GM18505 (cell line): Measurements from ENCODE around the gene TMPRSS5.
"Not testable (repeated sequence)": the region's sequence is repeated elsewhere in the genome, so short reads cannot be mapped to it uniquely, and the experiment has no call there.

Experiments
- ATAC-seq: cut with Tn5 transposase; IDR thresholded peaks from one replicate; pipeline ENCODE4 v1.9.1; 2021; ENCODE audit not compliant: unreplicated experiment
- POLR2A ChIP-seq: IDR thresholded peaks from 4 replicates; pipeline ENCODE4 v1.6.1; 2011; ENCODE audit warnings: borderline replicate concordance; ENCODE audit not compliant: insufficient read depth, insufficient read length; ENCODE audit errors: extremely low read depth

The TMPRSS5 gene

DNA sequence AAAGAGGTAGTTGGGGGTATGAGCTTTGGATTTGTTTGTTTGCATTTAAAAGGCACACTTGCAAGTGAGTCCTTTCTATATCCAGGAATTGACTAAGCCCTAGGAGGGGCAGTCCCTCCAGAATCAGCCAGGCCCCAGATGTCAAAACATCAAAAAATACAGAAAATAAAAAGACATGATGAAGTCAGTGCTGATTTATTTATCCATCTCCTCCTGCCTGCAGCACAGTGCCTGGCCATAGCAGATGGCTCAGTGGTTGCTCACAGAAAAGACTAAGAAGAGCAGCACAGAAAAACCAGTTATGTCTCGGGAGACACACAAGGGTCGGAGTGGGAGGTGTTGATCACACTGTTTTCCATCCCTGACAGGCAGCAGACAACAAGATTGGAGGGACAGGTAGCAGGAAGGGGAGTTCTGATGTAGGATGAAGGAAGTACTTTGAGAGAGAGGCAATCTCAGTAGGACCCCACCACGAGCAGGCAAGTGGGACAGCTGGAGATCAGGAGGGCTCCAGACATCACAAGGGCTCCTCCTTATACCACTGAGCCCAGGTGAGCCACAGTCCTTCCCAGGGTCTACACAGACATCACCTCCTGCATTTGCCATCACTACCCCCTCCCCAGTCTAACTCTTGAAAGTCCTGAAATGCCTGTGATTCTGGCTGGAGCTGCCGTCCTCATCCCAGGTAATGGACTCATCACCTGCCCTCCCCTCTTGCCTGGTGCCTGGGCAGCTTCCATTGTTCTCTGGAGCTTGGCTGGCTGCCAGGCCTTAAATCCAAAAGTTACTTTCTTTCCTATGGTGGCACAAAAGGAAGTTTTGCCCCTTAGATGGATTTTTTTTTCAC is 32.3 kb downstream of the TMPRSS5 start:
- no peak for TF ChIP-seq POLR2A
- no peak for ATAC-seq

DNA sequence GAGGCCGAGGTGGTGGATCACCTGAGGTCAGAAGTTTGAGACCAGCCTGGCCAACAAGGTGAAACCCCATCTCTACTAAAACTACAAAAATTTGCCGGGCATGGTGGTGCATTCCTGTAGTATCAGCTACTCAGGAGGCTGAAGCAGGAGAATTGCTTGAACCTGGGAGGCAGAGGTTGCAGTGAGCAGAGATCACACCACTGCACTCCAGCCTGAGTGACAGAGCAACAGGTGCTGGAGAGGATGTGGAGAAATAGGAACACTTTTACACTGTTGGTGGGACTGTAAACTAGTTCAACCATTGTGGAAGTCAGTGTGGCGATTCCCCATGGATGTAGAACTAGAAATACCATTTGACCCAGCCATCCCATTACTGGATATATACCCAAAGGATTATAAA is 34.2 kb downstream of the TMPRSS5 start:
- not testable (repeated sequence) for ATAC-seq

DNA sequence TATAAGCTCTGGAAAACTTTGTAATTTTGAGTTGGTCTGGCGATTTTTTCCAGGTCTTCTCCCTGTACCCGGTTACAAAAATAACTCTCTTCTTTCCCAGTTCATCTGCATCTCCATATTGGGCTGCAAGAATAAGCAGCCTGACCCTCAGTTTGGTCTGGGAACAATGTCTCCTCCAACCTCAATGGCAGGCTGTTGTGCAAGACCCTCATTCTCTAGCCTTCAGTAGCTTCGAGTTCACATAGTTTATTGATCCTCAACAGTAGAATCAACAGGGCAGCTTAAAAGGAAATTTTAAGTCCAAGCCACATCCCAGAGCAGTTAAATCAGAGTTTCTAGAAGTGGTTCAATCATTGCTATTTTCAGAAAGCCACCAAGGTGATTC is 35.3 kb downstream of the TMPRSS5 start:
- no peak for TF ChIP-seq POLR2A
- ATAC-seq: no peak

DNA sequence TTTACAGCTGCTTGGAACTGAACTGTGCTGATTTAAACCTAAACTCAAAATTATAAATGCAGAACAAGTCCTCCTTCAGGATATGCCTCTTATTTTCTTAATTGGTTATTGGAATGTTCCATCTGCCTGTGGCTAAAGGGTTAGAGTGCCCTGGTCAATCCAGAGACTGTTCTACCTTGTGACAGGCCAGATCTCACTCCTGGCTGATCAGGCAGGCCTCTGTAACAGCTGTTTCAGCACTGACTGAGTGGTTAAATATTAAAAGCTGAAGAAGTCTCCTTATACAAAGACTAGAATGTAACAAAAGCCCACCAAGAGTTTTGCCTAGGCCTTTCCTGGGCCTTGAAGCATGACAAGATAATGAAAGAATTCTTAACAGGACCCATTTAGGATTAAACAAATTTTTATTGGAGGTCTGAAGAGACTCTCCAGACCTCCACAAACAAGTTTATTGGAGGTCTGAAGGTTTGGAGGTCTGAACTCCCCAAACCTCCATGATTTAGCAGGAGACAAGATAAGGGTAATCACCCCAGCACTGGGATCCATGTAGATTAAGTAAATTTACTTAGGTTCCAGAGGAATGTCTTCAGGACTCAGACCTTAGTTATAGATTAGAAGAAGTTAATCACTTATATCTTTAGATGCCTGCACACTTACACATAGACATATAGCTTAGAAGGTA is 35.8 kb downstream of the TMPRSS5 start:
- ATAC-seq: no peak

DNA sequence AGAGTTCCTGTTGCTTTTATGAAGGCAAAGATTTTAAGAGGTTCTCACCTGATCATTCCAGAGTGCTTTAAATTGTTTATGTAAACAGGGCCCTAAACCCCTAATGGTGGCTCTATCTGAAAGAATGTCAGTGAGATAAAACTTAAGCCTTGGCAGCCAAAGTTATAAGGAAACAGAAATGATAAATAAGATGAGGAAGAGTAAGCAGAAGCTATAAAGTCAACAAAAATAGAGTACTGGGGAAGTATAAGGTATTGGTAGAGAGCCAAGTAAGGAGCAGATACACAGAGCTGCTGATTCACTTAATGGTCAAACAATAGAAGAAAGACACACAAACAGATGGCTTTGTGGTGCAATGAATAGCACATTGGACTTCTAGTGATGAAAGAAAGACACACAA is 37.9 kb downstream of the TMPRSS5 start:
- no peak for TF ChIP-seq POLR2A
- ATAC-seq: no peak

More for the DNA sequence above, 35.8 kb downstream of the TMPRSS5 start:
- TF ChIP-seq POLR2A: no peak

DNA sequence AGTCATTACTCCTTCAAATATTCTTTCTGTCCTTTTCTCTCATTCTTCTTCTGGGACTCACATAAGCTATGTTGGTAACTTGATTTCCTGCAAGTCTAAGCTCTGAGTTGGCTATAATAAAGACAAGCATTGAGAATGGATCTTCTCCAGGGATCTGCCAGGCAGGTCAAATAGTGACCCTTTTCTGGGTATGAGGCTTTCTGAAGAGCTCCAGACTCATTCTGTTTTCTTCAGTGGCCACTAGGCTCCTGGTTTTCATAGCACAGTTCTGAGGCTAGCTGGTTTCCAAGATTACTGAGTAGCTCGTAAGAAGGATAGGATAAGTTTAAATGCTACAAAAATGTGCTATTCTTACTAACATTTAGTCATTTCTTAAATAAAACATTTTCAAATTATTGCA is 38.3 kb downstream of the TMPRSS5 start:
- TF ChIP-seq POLR2A: no peak

DNA sequence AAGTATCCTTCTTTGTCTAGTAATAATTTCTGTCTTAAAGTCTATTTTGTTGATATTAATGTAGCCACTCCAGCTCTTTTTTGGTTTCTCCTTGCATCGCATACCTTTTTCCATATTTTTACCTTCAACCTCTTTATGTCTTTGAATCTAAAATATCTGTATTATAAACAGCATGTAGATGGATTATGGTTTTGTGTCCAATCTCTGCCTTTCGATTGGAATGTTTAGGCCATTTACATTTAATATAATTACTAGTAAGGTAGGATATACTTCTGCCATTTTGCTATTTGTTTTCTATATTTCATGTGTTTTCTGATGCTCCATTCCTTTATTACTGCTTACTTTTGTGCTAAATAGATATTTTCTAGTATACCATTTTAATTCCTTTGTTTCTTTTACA is 39.5 kb downstream of the TMPRSS5 start:
- ATAC-seq: no peak
- TF ChIP-seq POLR2A: no peak

More for the DNA sequence above, 38.3 kb downstream of the TMPRSS5 start:
- no peak for ATAC-seq

DNA sequence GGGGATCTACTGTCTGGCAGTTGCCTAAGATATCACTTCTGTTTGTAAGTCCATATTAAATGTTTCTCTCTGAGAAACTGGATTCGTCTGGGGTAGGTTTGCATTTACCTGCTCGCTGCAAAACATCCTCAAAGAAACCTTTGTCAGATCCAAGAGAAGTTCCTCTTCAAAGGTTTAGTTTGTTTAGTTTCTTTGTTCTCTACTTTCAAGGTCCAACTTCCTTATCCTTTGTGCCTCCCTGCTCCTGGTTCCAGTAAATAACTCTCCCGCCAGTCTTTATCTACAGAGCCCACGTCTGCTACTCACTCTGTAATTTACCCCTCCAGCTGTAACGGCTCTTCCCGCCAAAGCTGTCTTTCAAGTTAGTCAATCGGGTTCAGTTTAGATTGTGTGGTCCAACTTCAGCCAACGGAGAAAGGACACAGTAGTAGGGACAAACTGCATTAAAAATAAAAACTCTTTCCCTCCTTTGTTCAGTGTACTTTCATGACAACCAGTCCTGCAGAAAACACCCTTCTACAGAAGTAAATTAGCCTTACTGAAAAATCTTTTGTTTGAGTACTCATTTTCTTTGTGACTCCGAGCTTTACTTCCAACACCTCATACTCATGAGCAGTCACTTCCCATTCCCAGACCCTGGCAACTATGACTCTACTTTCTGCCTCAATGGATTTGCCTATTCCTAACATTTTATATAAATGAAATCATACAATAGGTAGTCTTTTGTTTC is 41.0 kb downstream of the TMPRSS5 start:
- ATAC-seq: no peak
- no peak for TF ChIP-seq POLR2A

DNA sequence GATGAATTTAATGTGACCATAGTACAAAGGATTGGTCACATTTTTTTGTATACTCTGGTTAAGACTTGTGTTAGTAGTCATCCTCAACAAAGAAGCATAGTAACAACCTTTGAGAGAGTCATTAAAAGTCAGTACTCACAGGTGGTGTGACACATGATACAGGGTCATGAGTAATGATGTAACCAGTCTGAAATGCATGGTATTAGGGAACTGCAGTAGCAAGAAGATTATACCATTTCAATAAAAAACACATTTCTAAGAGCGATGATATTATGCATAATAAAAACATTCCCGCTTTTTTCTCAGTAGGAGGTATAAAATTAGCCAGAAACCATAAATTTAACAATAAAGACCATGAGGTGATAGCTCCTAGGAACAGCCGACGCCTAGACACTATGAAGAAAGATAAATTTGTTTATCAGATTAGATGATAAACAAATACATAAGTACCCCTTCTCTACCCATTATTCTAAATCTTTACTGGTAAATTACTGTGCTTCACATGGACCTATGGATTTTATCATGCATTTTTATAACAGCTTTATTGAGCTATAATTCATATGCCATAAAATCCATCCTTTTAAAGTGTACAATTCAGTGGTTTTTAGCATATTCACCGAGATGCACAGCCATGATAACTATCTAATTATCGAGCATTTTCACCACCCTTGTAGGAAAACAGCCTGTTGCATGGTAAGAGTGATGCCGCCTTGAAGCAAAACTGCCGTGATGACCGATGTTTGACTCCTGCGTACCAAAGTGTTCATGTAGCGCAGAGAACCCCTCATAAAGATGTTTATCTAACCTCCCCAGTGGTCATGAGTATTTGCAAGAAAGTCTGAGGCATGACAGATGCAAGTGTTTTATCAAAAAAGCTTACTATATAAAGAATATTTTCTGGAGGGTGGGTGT is 41.8 kb downstream of the TMPRSS5 start:
- no peak for ATAC-seq
- no peak for TF ChIP-seq POLR2A

DNA sequence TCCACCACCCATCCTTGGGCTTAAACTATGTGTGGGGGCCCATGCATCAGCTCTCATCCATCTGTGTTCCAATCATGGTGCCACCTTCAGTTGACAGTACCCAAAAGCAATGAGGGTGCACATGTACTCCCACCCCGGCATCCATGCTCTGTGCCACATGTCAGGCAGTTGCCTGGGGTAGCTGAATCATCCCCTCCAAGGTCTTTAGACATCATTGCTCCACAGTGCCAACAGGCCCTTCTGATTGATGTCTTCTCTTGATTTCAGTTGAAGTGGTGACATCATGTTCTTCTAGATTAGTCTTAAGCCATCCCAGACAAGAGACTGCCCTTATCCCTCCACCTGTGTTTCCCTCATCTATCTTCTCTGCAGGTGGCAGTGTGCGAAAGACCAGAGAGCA is 42.5 kb downstream of the TMPRSS5 start:
- no peak for TF ChIP-seq POLR2A
- ATAC-seq: no peak

DNA sequence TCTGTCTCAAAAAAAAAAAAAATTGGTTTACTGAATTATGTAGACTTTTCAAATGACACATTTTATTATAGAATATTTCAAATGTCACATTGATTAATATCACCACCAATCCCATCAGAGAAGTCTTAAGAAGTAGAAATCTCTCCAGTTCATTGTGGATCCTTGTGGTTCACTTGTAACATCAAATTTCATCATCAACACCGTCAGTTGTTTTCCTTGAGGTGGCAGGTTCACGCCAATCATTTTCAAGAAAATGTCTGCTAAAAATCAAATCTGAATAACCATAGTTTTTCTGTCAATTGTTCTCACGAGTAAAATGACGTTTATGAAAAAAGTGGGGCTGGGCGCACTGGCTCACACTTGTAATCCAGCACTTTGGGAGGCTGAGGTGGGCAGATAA is 50.3 kb downstream of the TMPRSS5 start:
- no peak for TF ChIP-seq POLR2A

DNA sequence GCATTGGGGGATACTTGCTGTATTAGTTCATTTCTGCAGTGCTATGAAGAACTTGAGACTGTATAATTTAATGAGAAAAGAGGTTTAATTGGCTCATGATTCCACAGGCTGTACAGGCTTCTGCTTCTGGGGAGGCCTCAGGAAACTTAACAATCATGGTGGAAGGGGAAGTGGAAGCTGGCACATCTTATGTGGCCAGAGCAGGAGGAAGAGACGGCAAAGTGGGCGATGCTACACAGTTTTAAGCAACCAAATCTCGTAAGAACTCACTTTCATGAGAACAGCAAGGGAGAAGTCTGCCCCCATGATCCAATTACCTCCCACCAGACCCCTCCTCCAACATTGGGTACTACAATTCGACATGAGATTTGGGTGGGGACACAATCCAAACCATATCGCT is 55.1 kb downstream of the TMPRSS5 start:
- no peak for ATAC-seq
- TF ChIP-seq POLR2A: no peak

More for the DNA sequence above, 50.3 kb downstream of the TMPRSS5 start:
- no peak for ATAC-seq

DNA sequence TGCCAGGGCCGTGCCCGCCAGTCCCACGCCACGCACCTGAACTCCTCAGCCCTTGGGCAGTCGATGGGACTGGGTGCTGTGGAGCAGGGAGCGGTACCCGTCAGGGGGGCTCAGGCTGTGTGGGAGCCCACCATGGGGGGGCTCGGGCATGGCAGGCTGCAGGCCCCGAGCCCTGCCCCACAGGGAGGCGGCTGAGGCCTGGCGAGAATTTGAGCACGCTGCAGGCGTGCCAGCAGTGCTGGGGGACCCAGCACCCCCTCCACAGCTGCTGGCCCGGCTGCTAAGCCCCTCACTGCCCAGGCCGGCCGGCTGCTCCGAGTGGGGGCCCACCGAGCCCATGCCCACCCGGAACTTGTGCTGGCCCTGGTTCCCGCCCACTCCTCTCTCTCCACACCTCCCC is 56.8 kb downstream of the TMPRSS5 start:
- no peak for ATAC-seq
- TF ChIP-seq POLR2A: no peak
